T-cell (primary cell): Measurements from ENCODE around the gene ECEL1. TPM values are rescaled to one million over a fixed set of nuclear protein-coding genes. Genes with fewer than 3 reads are reported as not detected.
A peak's percentile ranks its signal among the peaks of the same experiment; 100 is the strongest.

Experiments used
- ATAC-seq, 4 experiments: fragments of 200-7000 bp in 3 of 4; fragments of 150-1000 bp in 1 of 4; cut with Tn5 transposase; replicated peaks in 1 of 4; 1 replicate in 3 of 4; 2 replicates in 1 of 4; pipeline ENCODE4 v1.10.0; 2021; ENCODE audit warnings: moderate library complexity in 3 of 4, mild to moderate bottlenecking in 2 of 4, moderate number of reproducible peaks in 1 of 4
- CTCF ChIA-PET, 2 donors: fragments of 300-600 bp; sonication (Branson Sonifier 250); formaldehyde crosslinking; loops; one replicate each; lab custom pipeline; 2022; ENCODE audit warnings: antibody characterized with exemption in 2 of 2; lab: Charles Lee
- POLR2A ChIA-PET, 2 donors: fragments of 300-600 bp; sonication (Branson Sonifier 250); formaldehyde crosslinking; loops; one replicate each; lab custom pipeline; 2022; ENCODE audit warnings: antibody characterized with exemption in 2 of 2; lab: Charles Lee
- DNase-seq, 35 experiments: peaks; one replicate each; pipeline versions ENCODE4 v3.0.0 to v3.0.0-alpha.2; 2013 to 2023
- H3K27ac ChIP-seq: one replicate; pipeline ENCODE4 v1.5.1; 2013; ENCODE audit warnings: low read length
- H3K27me3 ChIP-seq, 2 experiments: replicated peaks in 1 of 2; 1 replicate in 1 of 2; 2 replicates in 1 of 2; pipeline versions ENCODE4 v1.6.1 to v1.7.0; 2013; ENCODE audit warnings: low read length in 1 of 2, mixed read lengths in 1 of 2; ENCODE audit not compliant: control insufficient read depth in 2 of 2, insufficient read depth in 2 of 2; ENCODE audit errors: extremely low read depth in 1 of 2
- H3K36me3 ChIP-seq, 2 donors: 1 replicate in 1 of 2; 2 replicates in 1 of 2; pipeline versions ENCODE4 v1.6.1 to v1.7.0; 2013; ENCODE audit warnings: low read length in 1 of 2; ENCODE audit not compliant: control insufficient read depth in 2 of 2, insufficient read depth in 1 of 2; ENCODE audit errors: extremely low read depth in 1 of 2
- H3K4me1 ChIP-seq, 2 experiments: 1 replicate in 1 of 2; 2 replicates in 1 of 2; pipeline versions ENCODE4 v1.6.1 to v1.7.0; 2013; ENCODE audit warnings: low read length in 2 of 2, mixed read lengths in 1 of 2; ENCODE audit not compliant: insufficient read depth in 2 of 2, control insufficient read depth in 1 of 2; ENCODE audit errors: extremely low read depth in 1 of 2
- H3K4me3 ChIP-seq, 2 donors: 1 replicate in 1 of 2; 2 replicates in 1 of 2; pipeline versions ENCODE4 v1.5.1 to v1.7.0; 2013; ENCODE audit warnings: mild to moderate bottlenecking in 2 of 2, low read length in 1 of 2, moderate library complexity in 1 of 2; ENCODE audit not compliant: control insufficient read depth in 1 of 2; ENCODE audit errors: extremely low read depth in 1 of 2
- H3K9me3 ChIP-seq: 2 replicates; pipeline ENCODE4 v1.7.0; 2013
- H3K27ac Mint-ChIP-seq, 2 donors: one replicate each; pipeline ENCODE4 v1.8.0; 2020 to 2021; ENCODE audit warnings: mild to moderate bottlenecking in 2 of 2, mixed read lengths in 2 of 2
- H3K27me3 Mint-ChIP-seq, 2 donors: one replicate each; pipeline ENCODE4 v1.8.0; 2021 to 2022; ENCODE audit warnings: mixed read lengths in 2 of 2
- H3K36me3 Mint-ChIP-seq: one replicate; pipeline ENCODE4 v1.8.0; 2021; ENCODE audit warnings: mixed read lengths
- H3K4me1 Mint-ChIP-seq, 3 donors: one replicate each; pipeline ENCODE4 v1.8.0; 2020 to 2022; ENCODE audit warnings: mixed read lengths in 3 of 3, mild to moderate bottlenecking in 1 of 3
- H3K4me3 Mint-ChIP-seq, 3 donors: one replicate each; pipeline ENCODE4 v1.8.0; 2020 to 2022; ENCODE audit warnings: mild to moderate bottlenecking in 3 of 3, mixed read lengths in 3 of 3, moderate library complexity in 3 of 3
- H3K9me3 Mint-ChIP-seq, 3 donors: one replicate each; pipeline ENCODE4 v1.8.0; 2020 to 2022; ENCODE audit warnings: mixed read lengths in 3 of 3
- WGBS: methylation state at CpG from one replicate; pipeline ENCODE4 v1.1.5; 2013; ENCODE audit warnings: missing lambda C conversion rate; ENCODE audit not compliant: insufficient coverage; 5-methylcytosine and 5-hydroxymethylcytosine counted together
- total RNA-seq, 35 experiments: library from RNA in 6 of 35; stranded (reverse) in 6 of 35; fragments of 120-200 nt in 1 of 35; gene quantifications; one replicate each; pipeline versions ENCODE4 v1.2.1 to v1.2.4 and lab custom pipeline; 2013 to 2026

Gene ECEL1
- total RNA-seq, 5 donors from 2014 or later (not counting 1 experiment from before 2014, with no cell fraction given): 0.15 to 0.19 TPM; not detected in 3

DNA sequence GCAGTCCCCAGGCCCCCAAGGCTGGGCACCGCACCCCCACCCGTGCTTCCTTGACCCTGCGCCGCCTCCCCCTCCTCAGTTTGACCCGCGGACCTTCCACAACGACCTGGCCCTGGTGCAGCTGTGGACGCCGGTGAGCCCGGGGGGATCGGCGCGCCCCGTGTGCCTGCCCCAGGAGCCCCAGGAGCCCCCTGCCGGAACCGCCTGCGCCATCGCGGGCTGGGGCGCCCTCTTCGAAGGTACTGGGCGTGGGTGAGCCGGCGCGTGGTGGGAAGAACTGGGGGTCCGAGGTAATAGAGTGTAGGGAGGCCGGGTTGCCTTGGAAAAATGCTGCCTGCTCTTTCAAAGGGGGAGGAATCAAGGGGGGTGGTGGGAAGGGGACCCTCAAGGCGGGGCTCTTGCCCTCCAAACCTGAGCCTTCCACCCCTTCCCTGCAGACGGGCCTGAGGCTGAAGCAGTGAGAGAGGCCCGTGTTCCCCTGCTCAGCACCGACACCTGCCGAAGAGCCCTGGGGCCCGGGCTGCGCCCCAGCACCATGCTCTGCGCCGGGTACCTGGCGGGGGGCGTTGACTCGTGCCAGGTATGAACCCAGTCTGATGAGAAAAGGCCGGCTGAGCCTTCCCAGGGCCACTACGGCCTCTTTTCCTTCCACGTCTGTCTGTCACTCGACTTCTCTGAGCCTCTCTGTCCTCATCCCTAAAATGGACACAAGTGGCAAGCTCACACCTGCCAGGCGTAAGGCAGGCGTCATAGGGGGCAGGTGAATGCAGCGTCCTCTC is 35.2 kb upstream of the ECEL1 start:
- peak overlapping the region; percentile 25 to 71 (median 59) for H3K4me3 Mint-ChIP-seq
- H3K27ac Mint-ChIP-seq: no peak overlapping the region
- no peaks in the 10 kb centered on the region for H3K36me3 Mint-ChIP-seq
- POLR2A ChIA-PET: no interaction called here
- peak in 1 of 35 experiments; percentile 12 for DNase-seq
- H3K9me3 ChIP-seq: no peaks in the 10 kb centered on the region
- H3K4me3 ChIP-seq: peak overlapping the region; percentile 27 to 38
- CTCF ChIA-PET: no interaction called here
- H3K36me3 ChIP-seq: no peaks in the 10 kb centered on the region
- H3K27me3 ChIP-seq: peaks cover 2 to 91% of the 10 kb centered on the region in 2 experiments
- ATAC-seq: peak; percentile 11 to 32 (median 22)
- H3K27me3 Mint-ChIP-seq: peaks cover 22 to 55% of the 10 kb centered on the region in 2 donors
- 25% methylated on average over 41 of the region's 46 CpGs for WGBS
- H3K9me3 Mint-ChIP-seq: no peaks in the 10 kb centered on the region
- H3K4me1 Mint-ChIP-seq: peaks cover 0 to 11% (median 8%) of the 10 kb centered on the region in 3 donors
- H3K4me1 ChIP-seq: peaks cover 0 to 28% of the 10 kb centered on the region in 2 experiments
- no peak overlapping the region for H3K27ac ChIP-seq

DNA sequence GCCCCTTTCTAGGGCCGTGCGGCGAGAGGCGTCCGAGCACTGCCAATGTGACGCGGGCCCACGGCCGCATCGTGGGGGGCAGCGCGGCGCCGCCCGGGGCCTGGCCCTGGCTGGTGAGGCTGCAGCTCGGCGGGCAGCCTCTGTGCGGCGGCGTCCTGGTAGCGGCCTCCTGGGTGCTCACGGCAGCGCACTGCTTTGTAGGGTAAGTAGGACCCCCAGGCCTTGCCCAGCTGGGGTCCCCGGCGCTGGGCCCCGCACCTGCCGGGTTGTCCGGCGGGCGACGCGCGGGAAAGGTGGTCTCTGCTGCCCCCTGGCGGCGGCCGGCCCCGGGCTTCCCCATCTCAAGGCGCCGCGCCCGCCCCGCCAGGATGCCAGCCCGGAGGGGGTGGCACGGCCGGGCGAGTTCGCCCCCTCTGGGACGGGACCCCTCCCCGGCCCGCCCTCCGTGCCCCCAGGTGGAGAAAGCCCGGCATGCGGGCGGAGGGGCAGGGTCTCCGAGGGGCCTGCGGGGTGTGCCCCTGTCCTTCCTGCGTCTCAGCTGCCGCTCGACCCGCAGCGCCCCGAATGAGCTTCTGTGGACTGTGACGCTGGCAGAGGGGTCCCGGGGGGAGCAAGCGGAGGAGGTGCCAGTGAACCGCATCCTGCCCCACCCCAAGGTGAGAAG is 34.5 kb upstream of the ECEL1 start:
- Mint-ChIP-seq H3K36me3 (no peaks in the 10 kb centered on the region), H3K9me3 (no peaks in the 10 kb centered on the region), H3K27me3 (peaks cover 22 to 52% of the 10 kb centered on the region in 2 donors), H3K4me1 (peaks cover 0 to 10% (median 8%) of the 10 kb centered on the region in 3 donors), H3K27ac (no peak overlapping the region), H3K4me3 (peak overlapping the region in 1 of 3 donors; percentile 71)
- POLR2A ChIA-PET: interaction anchor here in 1 of 2 donors (0.5 kb wide), 1 partner anchor 1851 kb away, joined by 3 read pairs; no protein-coding TSS in a partner anchor
- peak overlapping the region; percentile 27 to 38 for H3K4me3 ChIP-seq
- H3K4me1 ChIP-seq: peaks cover 0 to 28% of the 10 kb centered on the region in 2 experiments
- DNase-seq (peak in 34 of 35 experiments; percentile 25 to 80 (median 56)), ATAC-seq (peak; percentile 68 to 85 (median 76))
- CTCF ChIA-PET: no interaction called here
- no peaks in the 10 kb centered on the region for H3K36me3 ChIP-seq
- no peak overlapping the region for H3K27ac ChIP-seq
- WGBS: 9% methylated on average over 66 of the region's 66 CpGs
- H3K27me3 ChIP-seq: peaks cover 2 to 89% of the 10 kb centered on the region in 2 experiments
- no peaks in the 10 kb centered on the region for H3K9me3 ChIP-seq

DNA sequence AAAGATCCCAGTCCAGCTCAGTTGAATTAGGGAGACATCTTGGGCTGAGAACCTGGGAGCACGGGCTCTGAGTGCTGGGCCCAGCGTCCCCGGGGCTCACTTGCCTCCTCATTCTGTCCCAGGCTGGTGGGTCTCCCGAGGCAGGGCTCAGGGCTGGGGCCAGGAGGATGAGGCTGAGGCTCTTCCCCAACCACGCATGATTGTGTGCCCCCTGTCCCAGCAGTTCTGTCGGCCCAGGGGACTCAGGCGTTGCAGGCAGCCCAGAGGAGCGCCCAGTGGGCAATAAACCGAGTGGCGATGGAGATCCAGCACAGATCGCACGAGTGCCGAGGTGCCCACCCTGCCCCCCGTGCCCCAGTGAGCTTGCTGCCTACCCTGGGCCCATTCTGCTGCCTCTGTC is 33.5 kb upstream of the ECEL1 start:
- Histone ChIP-seq H3K27ac (no peak overlapping the region), H3K9me3 (no peaks in the 10 kb centered on the region), H3K4me1 (peaks cover 0 to 28% of the 10 kb centered on the region in 2 experiments), H3K36me3 (no peaks in the 10 kb centered on the region), H3K27me3 (peaks cover 0 to 82% of the 10 kb centered on the region in 2 experiments), H3K4me3 (no peak overlapping the region)
- Mint-ChIP-seq H3K27me3 (peaks cover 22 to 49% of the 10 kb centered on the region in 2 donors), H3K36me3 (no peaks in the 10 kb centered on the region), H3K9me3 (no peaks in the 10 kb centered on the region), H3K27ac (no peak overlapping the region), H3K4me3 (peak overlapping the region in 1 of 3 donors; percentile 63), H3K4me1 (peaks cover 0 to 10% (median 8%) of the 10 kb centered on the region in 3 donors)
- ChIA-PET POLR2A (no interaction called here), CTCF (interaction anchor here in 1 of 2 donors (0.6 kb wide), 1 partner anchor 14 kb away, joined by 3 read pairs; no protein-coding TSS in a partner anchor)
- WGBS: 86% methylated on average over 14 of the region's 14 CpGs
- DNase-seq (no peak), ATAC-seq (no peak)

DNA sequence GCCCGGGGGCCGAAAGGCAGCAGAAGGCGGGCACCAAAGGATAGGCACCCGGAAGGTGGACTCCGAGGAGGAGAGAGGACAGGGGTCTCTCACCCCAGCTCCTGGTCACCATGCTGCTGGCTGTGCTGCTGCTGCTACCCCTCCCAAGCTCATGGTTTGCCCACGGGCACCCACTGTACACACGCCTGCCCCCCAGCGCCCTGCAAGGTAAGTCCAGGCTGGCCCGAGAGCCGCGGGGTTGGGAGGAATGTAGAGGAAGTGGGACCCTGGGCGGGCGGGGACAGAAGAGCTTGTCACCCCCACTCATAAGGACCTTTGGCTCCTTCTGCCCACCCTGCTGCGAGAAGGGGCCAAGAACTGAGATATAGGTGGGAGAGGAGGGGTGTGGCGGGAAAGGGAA is 32.9 kb upstream of the ECEL1 start:
- ATAC-seq: no peak
- Mint-ChIP-seq H3K4me1 (peaks cover 0 to 10% (median 8%) of the 10 kb centered on the region in 3 donors), H3K4me3 (peak overlapping the region in 1 of 3 donors; percentile 30), H3K27me3 (peaks cover 22 to 47% of the 10 kb centered on the region in 2 donors), H3K36me3 (no peaks in the 10 kb centered on the region), H3K27ac (no peak overlapping the region), H3K9me3 (no peaks in the 10 kb centered on the region)
- H3K36me3 ChIP-seq: no peaks in the 10 kb centered on the region
- ChIA-PET POLR2A (interaction anchor here in 1 of 2 donors (0.6 kb wide), 1 partner anchor 49 kb away, joined by 5 read pairs; no protein-coding TSS in a partner anchor), CTCF (interaction anchor here (0.6 to 0.9 kb wide), 2 partner anchors 14 to 32 kb away, joined by 3 to 6 read pairs; no protein-coding TSS in a partner anchor)
- no peak overlapping the region for H3K27ac ChIP-seq
- peaks cover 0 to 28% of the 10 kb centered on the region in 2 experiments for H3K4me1 ChIP-seq
- no peaks in the 10 kb centered on the region for H3K9me3 ChIP-seq
- WGBS: 72% methylated on average over 6 of the region's 15 CpGs
- no peak overlapping the region for H3K4me3 ChIP-seq
- DNase-seq: no peak
- H3K27me3 ChIP-seq: peaks cover 0 to 76% of the 10 kb centered on the region in 2 experiments

DNA sequence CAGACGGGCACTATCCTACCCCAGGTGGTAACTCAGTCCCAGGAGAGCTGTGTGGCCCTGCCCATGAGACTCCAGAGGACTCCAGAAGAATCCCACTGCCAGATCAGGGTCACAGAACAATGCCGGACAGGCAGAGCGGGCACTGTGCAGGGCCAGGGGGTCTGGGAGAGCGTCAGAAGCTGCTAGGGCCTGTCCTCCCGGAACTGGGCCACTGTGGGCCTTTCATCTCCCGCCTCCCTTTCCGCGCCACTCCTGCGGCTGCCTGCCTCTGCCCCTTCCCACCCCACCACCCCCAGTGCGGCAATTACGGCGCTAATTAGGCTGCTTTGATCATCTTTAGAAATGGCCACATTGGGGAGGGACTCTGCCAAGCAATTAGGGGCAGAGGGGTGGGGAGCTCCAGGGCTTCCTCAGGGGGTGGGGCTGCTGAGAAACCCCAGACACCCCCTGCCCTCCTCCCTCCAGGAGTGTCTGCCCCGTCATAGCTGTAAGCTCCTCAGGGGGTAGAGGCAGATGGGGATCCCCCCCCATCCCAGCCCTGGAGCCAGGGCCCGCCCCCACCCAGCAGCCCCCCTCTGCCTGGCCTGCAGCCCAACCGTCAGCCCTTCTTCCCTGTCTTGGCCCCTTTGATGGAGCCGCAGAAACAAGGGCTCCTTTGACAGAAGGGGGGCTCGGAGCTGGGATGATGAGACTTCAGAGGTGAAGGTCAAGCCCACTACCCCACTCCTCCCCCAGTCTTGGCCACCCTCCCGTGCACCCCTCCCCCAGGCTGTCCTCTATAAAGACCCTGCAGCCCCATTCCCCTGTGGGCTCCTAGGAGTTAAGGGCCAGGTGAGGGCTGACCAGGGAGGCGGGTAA is 32.2 kb upstream of the ECEL1 start, which contains the start of gene PRSS56:
Gene PRSS56 (plus strand): TSS at position 808 of the 858 bp plus-strand sequence. CDS start 211 bp downstream, outside the sequence.
- no peaks in the 10 kb centered on the region for H3K36me3 ChIP-seq
- Mint-ChIP-seq H3K4me3 (peak within 1 kb of the TSS in 1 of 3 donors; percentile 63), H3K27ac (no peak within 1 kb of the TSS), H3K4me1 (peaks cover 0 to 10% (median 8%) of the 10 kb centered on the region in 3 donors), H3K36me3 (no peaks in the 10 kb centered on the region), H3K27me3 (peaks cover 22 to 47% of the 10 kb centered on the region in 2 donors), H3K9me3 (no peaks in the 10 kb centered on the region)
- ATAC-seq (no peak), DNase-seq (no peak)
- peaks cover 0 to 70% of the 10 kb centered on the region in 2 experiments for H3K27me3 ChIP-seq
- 81% methylated on average over 9 of the region's 19 CpGs for WGBS
- H3K4me3 ChIP-seq: no peak within 1 kb of the TSS
- no peak within 1 kb of the TSS for H3K27ac ChIP-seq
- no peaks in the 10 kb centered on the region for H3K9me3 ChIP-seq
- ChIA-PET POLR2A (interaction anchor here in 1 of 2 donors (0.6 kb wide), 1 partner anchor 50 kb away, joined by 5 read pairs; no protein-coding TSS in a partner anchor), CTCF (interaction anchor here in 1 of 2 donors (0.9 kb wide), 1 partner anchor 32 kb away, joined by 6 read pairs; no protein-coding TSS in a partner anchor)
- peaks cover 0 to 28% of the 10 kb centered on the region in 2 experiments for H3K4me1 ChIP-seq
